ENCODE data around the gene UBB.
A peak's percentile ranks its signal among the peaks of the same experiment; 100 is the strongest.

The UBB gene

GRCh38 chr17:16423226-16423872, 42.5 kb downstream of the UBB start:
- TF ChIP-seq CTCF (IDR thresholded peaks at IDR 0.05; ENCODE audit: borderline replicate concordance, control extremely low read depth, extremely low read depth, insufficient read depth, missing control alignments), result no peak
- in situ Hi-C loops (cut with MboI; ENCODE audit: low sequenced_read_pairs, unreplicated experiment), result no loop called here
- no peak for DNase-seq (ENCODE audit: low spot score)

- in situ Hi-C loops (cut with MboI; ENCODE audit: low sequenced_read_pairs, unreplicated experiment), result no loop called here
- no peak for DNase-seq (ENCODE audit: low spot score)
- TF ChIP-seq CTCF (IDR thresholded peaks at IDR 0.05; ENCODE audit: borderline replicate concordance, control extremely low read depth, extremely low read depth, insufficient read depth, missing control alignments), result no peak
These were observed 44.3 kb downstream of the UBB start for GRCh38 chr17:16425202-16425601.

- in situ Hi-C loops (cut with MboI; ENCODE audit: low sequenced_read_pairs, unreplicated experiment), result no loop called here
- no peak for DNase-seq (ENCODE audit: low spot score)
- TF ChIP-seq CTCF (IDR thresholded peaks at IDR 0.05; ENCODE audit: borderline replicate concordance, control extremely low read depth, extremely low read depth, insufficient read depth, missing control alignments), result no peak
These were observed 45.1 kb downstream of the UBB start for GRCh38 chr17:16425698-16426659.

- DNase-seq (ENCODE audit: low spot score), result no peak
- in situ Hi-C loops (cut with MboI; ENCODE audit: low sequenced_read_pairs, unreplicated experiment), result no loop called here
- TF ChIP-seq CTCF (IDR thresholded peaks at IDR 0.05; ENCODE audit: borderline replicate concordance, control extremely low read depth, extremely low read depth, insufficient read depth, missing control alignments), result no peak
These were observed 46.1 kb downstream of the UBB start for GRCh38 chr17:16427020-16427419.

GRCh38 chr17:16428098-16428882, 47.4 kb downstream of the UBB start:
- in situ Hi-C loops (cut with MboI; ENCODE audit: low sequenced_read_pairs, unreplicated experiment), result no loop called here
- no peak for DNase-seq (ENCODE audit: low spot score)

More at GRCh38 chr17:16428098-16428882, 47.4 kb downstream of the UBB start:
- peak; percentile 26 for TF ChIP-seq CTCF (IDR thresholded peaks at IDR 0.05; ENCODE audit: borderline replicate concordance, control extremely low read depth, extremely low read depth, insufficient read depth, missing control alignments)

Data from GM13976 (cell line).